Smooth muscle cell (in vitro differentiated cells): ENCODE data around the gene CLCN6. TPM values are rescaled to one million over a fixed set of nuclear protein-coding genes. Genes with fewer than 3 reads are reported as not detected.
A peak's percentile ranks its signal among the peaks of the same experiment; 100 is the strongest.

Experiments
- DNase-seq: peaks from one replicate; lab custom pipeline; 2025; ENCODE audit not compliant: unreplicated experiment; lab: John Stamatoyannopoulos, UW
- H2AFZ ChIP-seq: fragments of 200-600 bp; sonication (generic); 2 replicates; pipeline ENCODE4 v1.6.0; 2016; ENCODE audit warnings: antibody characterized with exemption, low read depth, mild to moderate bottlenecking
- H3F3A ChIP-seq: fragments of 200-600 bp; sonication (generic); 2 replicates; pipeline ENCODE4 v1.6.0; 2017; ENCODE audit warnings: antibody characterized with exemption, low read depth
- H3K27ac ChIP-seq: fragments of 200-600 bp; sonication (generic); 2 replicates; pipeline ENCODE4 v1.5.1; 2016; ENCODE audit warnings: low read depth, mild to moderate bottlenecking
- H3K27me3 ChIP-seq: fragments of 200-600 bp; sonication (generic); 2 replicates; pipeline ENCODE4 v1.6.1; 2016; ENCODE audit warnings: low read depth, mild to moderate bottlenecking
- H3K36me3 ChIP-seq: fragments of 200-600 bp; sonication (generic); 2 replicates; pipeline ENCODE4 v1.5.1; 2016; ENCODE audit warnings: low read depth
- H3K4me1 ChIP-seq: fragments of 200-600 bp; sonication (generic); 2 replicates; pipeline ENCODE4 v1.5.1; 2016; ENCODE audit warnings: low read depth
- H3K4me2 ChIP-seq: fragments of 200-600 bp; sonication (generic); 2 replicates; pipeline ENCODE4 v1.6.0; 2016; ENCODE audit warnings: mild to moderate bottlenecking
- H3K4me3 ChIP-seq: fragments of 200-600 bp; sonication (generic); 2 replicates; pipeline ENCODE4 v1.5.1; 2016; ENCODE audit warnings: mild to moderate bottlenecking
- H3K79me2 ChIP-seq: fragments of 200-600 bp; sonication (generic); 2 replicates; pipeline ENCODE4 v1.6.0; 2016; ENCODE audit warnings: low read depth, mild to moderate bottlenecking
- H3K9ac ChIP-seq: fragments of 200-600 bp; sonication (generic); 2 replicates; pipeline ENCODE4 v1.6.0; 2016; ENCODE audit warnings: low read depth
- H3K9me3 ChIP-seq: fragments of 200-600 bp; sonication (generic); replicated peaks from 2 replicates; pipeline ENCODE4 v1.5.1; 2016; ENCODE audit warnings: low read depth
- H4K20me1 ChIP-seq: fragments of 200-600 bp; sonication (generic); 2 replicates; pipeline ENCODE4 v1.6.0; 2016; ENCODE audit warnings: low read depth
- CTCF ChIP-seq: fragments of 200-600 bp; sonication (generic); IDR thresholded peaks from 2 replicates; pipeline ENCODE4 v1.5.1; 2017; ENCODE audit warnings: borderline replicate concordance, mild to moderate bottlenecking, antibody characterized with exemption; ENCODE audit not compliant: insufficient read depth, poor library complexity, severe bottlenecking
- WGBS: methylation state at CpG from one replicate; pipeline ENCODE4 v1.1.7; 2016; ENCODE audit warnings: low lambda C conversion rate; 5-methylcytosine and 5-hydroxymethylcytosine counted together
- polyA plus RNA-seq: library from polyadenylated mRNA; unstranded; fragments of >200 nt; fragmentation: Nextera tagmentation; extraction: Ambion mirVana; gene quantifications from 2 replicates; pipeline ENCODE4 v1.2.1, GENCODE V29; 2016
- total RNA-seq: library from RNA; depleted of rRNA; stranded (reverse); fragments of >200 nt; gene quantifications from 2 replicates; pipeline ENCODE4 v1.2.3, GENCODE V29; 2014

Gene CLCN6
- total and polyA plus RNA-seq, 2 experiments from 2014 or later = 9.9 to 13.6 TPM

- H3K9me3 ChIP-seq = no peaks in the 10 kb centered on the region
- H4K20me1 ChIP-seq = no peaks in the 10 kb centered on the region
- no peaks in the 10 kb centered on the region for H3F3A ChIP-seq
- 96% methylated on average over 6 of the region's 6 CpGs for WGBS
- DNase-seq = no peak
- no peaks in the 10 kb centered on the region for H3K36me3 ChIP-seq
- no peak overlapping the region for H2AFZ ChIP-seq
- peaks cover 4% of the 10 kb centered on the region for H3K4me1 ChIP-seq
- H3K4me3 ChIP-seq = no peak overlapping the region
- no peak overlapping the region for H3K4me2 ChIP-seq
- H3K9ac ChIP-seq = no peak overlapping the region
- H3K27ac ChIP-seq = no peak overlapping the region
- no peaks in the 10 kb centered on the region for H3K79me2 ChIP-seq
- no peak for TF ChIP-seq CTCF
- H3K27me3 ChIP-seq = peaks cover 24% of the 10 kb centered on the region
Measured at GRCh38 chr1:11761285-11761684, 44.7 kb upstream of the CLCN6 start.

- H2AFZ ChIP-seq = no peak within 1 kb of the TSS
- no peak for DNase-seq
- H3K79me2 ChIP-seq = no peaks in the 10 kb centered on the region
- no peak within 1 kb of the TSS for H3K4me3 ChIP-seq
- H3K4me2 ChIP-seq = peak within 1 kb of the TSS; percentile 49
- no peak within 1 kb of the TSS for H3K9ac ChIP-seq
- peaks cover 4% of the 10 kb centered on the region for H3K4me1 ChIP-seq
- no peaks in the 10 kb centered on the region for H3K9me3 ChIP-seq
- H3F3A ChIP-seq = no peaks in the 10 kb centered on the region
- no peak within 1 kb of the TSS for H3K27ac ChIP-seq
- TF ChIP-seq CTCF = no peak
- no peaks in the 10 kb centered on the region for H4K20me1 ChIP-seq
- no peaks in the 10 kb centered on the region for H3K36me3 ChIP-seq
- 12% methylated on average over 18 of the region's 29 CpGs for WGBS
- H3K27me3 ChIP-seq = peaks cover 24% of the 10 kb centered on the region
Measured at GRCh38 chr1:11761988-11762406, 44.0 kb upstream of the CLCN6 start, which contains the start of gene C1orf167. Gene C1orf167, plus strand, starts transcription at chr1:11762193. Its CDS starts 2,208 bp downstream, at chr1:11764401.

- H3K4me3 ChIP-seq = no peak overlapping the region
- H3K9ac ChIP-seq = no peak overlapping the region
- H3K9me3 ChIP-seq = no peaks in the 10 kb centered on the region
- no peak overlapping the region for H2AFZ ChIP-seq
- no peak overlapping the region for H3K27ac ChIP-seq
- WGBS = 84% methylated on average over 3 of the region's 3 CpGs
- peaks cover 4% of the 10 kb centered on the region for H3K4me1 ChIP-seq
- no peaks in the 10 kb centered on the region for H3K79me2 ChIP-seq
- no peaks in the 10 kb centered on the region for H4K20me1 ChIP-seq
- no peak for DNase-seq
- H3K27me3 ChIP-seq = peaks cover 24% of the 10 kb centered on the region
- no peak for TF ChIP-seq CTCF
- H3K36me3 ChIP-seq = no peaks in the 10 kb centered on the region
- H3F3A ChIP-seq = no peaks in the 10 kb centered on the region
- H3K4me2 ChIP-seq = no peak overlapping the region
Measured at GRCh38 chr1:11764115-11764514, 41.9 kb upstream of the CLCN6 start.

- Histone ChIP-seq H3K27ac (no peak overlapping the region), H3K4me3 (no peak overlapping the region), H3K27me3 (peaks cover 24% of the 10 kb centered on the region), H3K36me3 (no peaks in the 10 kb centered on the region), H3K4me1 (peaks cover 4% of the 10 kb centered on the region), H3K9ac (no peak overlapping the region), H3K9me3 (no peaks in the 10 kb centered on the region), H4K20me1 (no peaks in the 10 kb centered on the region), H3K4me2 (no peak overlapping the region), H3K79me2 (no peaks in the 10 kb centered on the region), H2AFZ (no peak overlapping the region), H3F3A (no peaks in the 10 kb centered on the region)
- TF ChIP-seq CTCF = no peak
- 60% methylated on average over 7 of the region's 7 CpGs for WGBS
- DNase-seq = no peak
Measured at GRCh38 chr1:11764519-11764918, 41.5 kb upstream of the CLCN6 start.
